Measurements from ENCODE around the gene EVPL. TPM values are rescaled to one million over a fixed set of nuclear protein-coding genes. Genes with fewer than 3 reads are reported as not detected.
A peak's percentile ranks its signal among the peaks of the same experiment; 100 is the strongest.

Gene EVPL
- total and polyA plus RNA-seq, 2 of the 13 experiments (the other 11 are each of a cell fraction or from before 2014, with no cell fraction given) = 2.1 to 8.2 TPM

DNA sequence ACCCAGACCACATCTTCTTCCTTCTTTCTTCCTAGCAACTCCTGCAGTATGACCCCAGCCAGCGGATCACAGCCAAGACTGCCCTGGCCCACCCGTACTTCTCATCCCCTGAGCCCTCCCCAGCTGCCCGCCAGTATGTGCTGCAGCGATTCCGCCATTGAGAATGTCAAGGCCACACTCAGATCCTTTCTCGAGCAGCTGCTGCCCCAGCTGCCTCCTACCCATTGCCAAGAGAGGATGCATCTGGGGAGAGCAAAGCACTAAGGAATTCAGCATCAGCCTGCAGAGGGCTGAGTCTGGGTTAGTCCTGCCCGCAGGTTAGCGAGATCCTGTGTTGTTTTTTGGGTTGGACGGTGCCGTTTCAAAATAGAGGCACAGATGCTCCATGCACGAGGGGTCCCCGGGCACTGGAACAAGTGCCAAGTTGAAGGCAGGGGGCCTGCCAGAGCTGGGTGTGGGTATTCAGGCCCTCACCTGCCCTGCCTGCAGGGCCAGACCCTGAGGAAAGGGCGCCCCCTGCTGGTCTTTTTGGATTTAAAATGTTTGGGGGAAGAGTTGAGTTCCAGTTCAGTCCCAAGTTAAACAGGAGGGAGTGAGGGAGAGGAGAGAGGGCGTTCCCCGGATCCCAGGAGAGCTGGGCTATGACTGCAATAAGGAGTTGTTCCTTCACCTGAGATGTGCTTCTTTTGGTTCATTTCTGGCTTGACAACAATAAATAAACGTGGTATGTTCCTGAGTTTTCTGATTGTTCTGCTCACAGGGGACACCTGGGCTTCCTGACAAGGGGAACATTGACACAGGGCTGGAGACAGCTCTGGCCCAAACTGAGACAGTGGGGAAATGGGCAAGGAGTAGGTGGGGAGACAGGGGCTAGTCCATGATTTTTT, 21.6 kb downstream of the EVPL start (continued):
- no peak; the same call in 1 of the 2 replicates for TF ChIP-seq ZNF331 (CRISPR knock-in tag; IDR thresholded peaks at IDR 0.05)
- peak; percentile 42; the same call in 1 of the 2 replicates for TF ChIP-seq ZNF619 (CRISPR knock-in tag; IDR thresholded peaks at IDR 0.05)
- TF ChIP-seq, protein P1, sequence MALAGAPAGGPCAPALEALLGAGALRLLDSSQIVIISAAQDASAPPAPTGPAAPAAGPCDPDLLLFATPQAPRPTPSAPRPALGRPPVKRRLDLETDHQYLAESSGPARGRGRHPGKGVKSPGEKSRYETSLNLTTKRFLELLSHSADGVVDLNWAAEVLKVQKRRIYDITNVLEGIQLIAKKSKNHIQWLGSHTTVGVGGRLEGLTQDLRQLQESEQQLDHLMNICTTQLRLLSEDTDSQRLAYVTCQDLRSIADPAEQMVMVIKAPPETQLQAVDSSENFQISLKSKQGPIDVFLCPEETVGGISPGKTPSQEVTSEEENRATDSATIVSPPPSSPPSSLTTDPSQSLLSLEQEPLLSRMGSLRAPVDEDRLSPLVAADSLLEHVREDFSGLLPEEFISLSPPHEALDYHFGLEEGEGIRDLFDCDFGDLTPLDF (CRISPR knock-in tag; IDR thresholded peaks at IDR 0.05) = no peak
- TF ChIP-seq ZNF468 (CRISPR knock-in tag; IDR thresholded peaks at IDR 0.05) = 0 out of 2 replicates have a peak, but pooled peaks have one; percentile 39
- no peak for TF ChIP-seq MED13 (CRISPR knock-in tag; IDR thresholded peaks at IDR 0.05)
- TF ChIP-seq LRRFIP1 (CRISPR knock-in tag; conservative IDR thresholded peaks at IDR 0.05) = no peak
- no peak for TF ChIP-seq GZF1 (CRISPR knock-in tag; IDR thresholded peaks at IDR 0.05)
- no peak for TF ChIP-seq FOSL1 (CRISPR knock-in tag; IDR thresholded peaks at IDR 0.05; ENCODE audit: borderline replicate concordance)
- no peak for TF ChIP-seq ZNF354B (CRISPR knock-in tag; IDR thresholded peaks at IDR 0.05)
- TF ChIP-seq ZNF251 (CRISPR knock-in tag; IDR thresholded peaks at IDR 0.05) = no peak
- no peak for TF ChIP-seq ZNF747 (CRISPR knock-in tag; IDR thresholded peaks at IDR 0.05; ENCODE audit: borderline replicate concordance)
- TF ChIP-seq SKI (IDR thresholded peaks at IDR 0.05; ENCODE audit: partially characterized antibody) = no peak
- no peak for TF ChIP-seq MLX (CRISPR knock-in tag; IDR thresholded peaks at IDR 0.05)
- TF ChIP-seq ZNF7 (CRISPR knock-in tag; IDR thresholded peaks at IDR 0.05) = no peak
- TF ChIP-seq, protein P2, sequence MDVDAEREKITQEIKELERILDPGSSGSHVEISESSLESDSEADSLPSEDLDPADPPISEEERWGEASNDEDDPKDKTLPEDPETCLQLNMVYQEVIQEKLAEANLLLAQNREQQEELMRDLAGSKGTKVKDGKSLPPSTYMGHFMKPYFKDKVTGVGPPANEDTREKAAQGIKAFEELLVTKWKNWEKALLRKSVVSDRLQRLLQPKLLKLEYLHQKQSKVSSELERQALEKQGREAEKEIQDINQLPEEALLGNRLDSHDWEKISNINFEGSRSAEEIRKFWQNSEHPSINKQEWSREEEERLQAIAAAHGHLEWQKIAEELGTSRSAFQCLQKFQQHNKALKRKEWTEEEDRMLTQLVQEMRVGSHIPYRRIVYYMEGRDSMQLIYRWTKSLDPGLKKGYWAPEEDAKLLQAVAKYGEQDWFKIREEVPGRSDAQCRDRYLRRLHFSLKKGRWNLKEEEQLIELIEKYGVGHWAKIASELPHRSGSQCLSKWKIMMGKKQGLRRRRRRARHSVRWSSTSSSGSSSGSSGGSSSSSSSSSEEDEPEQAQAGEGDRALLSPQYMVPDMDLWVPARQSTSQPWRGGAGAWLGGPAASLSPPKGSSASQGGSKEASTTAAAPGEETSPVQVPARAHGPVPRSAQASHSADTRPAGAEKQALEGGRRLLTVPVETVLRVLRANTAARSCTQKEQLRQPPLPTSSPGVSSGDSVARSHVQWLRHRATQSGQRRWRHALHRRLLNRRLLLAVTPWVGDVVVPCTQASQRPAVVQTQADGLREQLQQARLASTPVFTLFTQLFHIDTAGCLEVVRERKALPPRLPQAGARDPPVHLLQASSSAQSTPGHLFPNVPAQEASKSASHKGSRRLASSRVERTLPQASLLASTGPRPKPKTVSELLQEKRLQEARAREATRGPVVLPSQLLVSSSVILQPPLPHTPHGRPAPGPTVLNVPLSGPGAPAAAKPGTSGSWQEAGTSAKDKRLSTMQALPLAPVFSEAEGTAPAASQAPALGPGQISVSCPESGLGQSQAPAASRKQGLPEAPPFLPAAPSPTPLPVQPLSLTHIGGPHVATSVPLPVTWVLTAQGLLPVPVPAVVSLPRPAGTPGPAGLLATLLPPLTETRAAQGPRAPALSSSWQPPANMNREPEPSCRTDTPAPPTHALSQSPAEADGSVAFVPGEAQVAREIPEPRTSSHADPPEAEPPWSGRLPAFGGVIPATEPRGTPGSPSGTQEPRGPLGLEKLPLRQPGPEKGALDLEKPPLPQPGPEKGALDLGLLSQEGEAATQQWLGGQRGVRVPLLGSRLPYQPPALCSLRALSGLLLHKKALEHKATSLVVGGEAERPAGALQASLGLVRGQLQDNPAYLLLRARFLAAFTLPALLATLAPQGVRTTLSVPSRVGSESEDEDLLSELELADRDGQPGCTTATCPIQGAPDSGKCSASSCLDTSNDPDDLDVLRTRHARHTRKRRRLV (CRISPR knock-in tag; IDR thresholded peaks at IDR 0.05) = no peak
- no peak for TF ChIP-seq SMYD3 (CRISPR knock-in tag; IDR thresholded peaks at IDR 0.05)
- no peak for TF ChIP-seq U2AF1 (optimal IDR thresholded peaks at IDR 0.05; ENCODE audit: low read depth, low read length)
- TF ChIP-seq ELK4 (CRISPR knock-in tag; IDR thresholded peaks at IDR 0.05; ENCODE audit: borderline replicate concordance) = no peak
- TF ChIP-seq POLR2A (IDR thresholded peaks at IDR 0.05; ENCODE audit: insufficient read depth in 1 of 2, low read depth in 2 of 2, low read length in 2 of 2) = no peak
- no peak for TF ChIP-seq FOXK1 (CRISPR knock-in tag; IDR thresholded peaks at IDR 0.05; ENCODE audit: borderline replicate concordance, low read depth)

Measured in HepG2 (cell line).